OCI-LY1 (cell line): ENCODE measurements around the gene PAPSS2.

Source experiments
- CTCF ChIP-seq: fragments of 200-600 bp; sonication (generic), shearing (Covaris generic); IDR thresholded peaks from 2 replicates; pipeline ENCODE4 v1.5.1; 2017; ENCODE audit warnings: mild to moderate bottlenecking, antibody characterized with exemption, low read length, moderate library complexity, mixed read lengths
- EZH2 ChIP-seq: fragments of 200-600 bp; sonication (generic), shearing (Covaris generic); IDR thresholded peaks from 2 replicates; pipeline ENCODE4 v1.8.0; 2017; ENCODE audit warnings: borderline replicate concordance, mixed run types, mild to moderate bottlenecking, antibody characterized with exemption, low read length, moderate library complexity, mixed read lengths

DNA sequence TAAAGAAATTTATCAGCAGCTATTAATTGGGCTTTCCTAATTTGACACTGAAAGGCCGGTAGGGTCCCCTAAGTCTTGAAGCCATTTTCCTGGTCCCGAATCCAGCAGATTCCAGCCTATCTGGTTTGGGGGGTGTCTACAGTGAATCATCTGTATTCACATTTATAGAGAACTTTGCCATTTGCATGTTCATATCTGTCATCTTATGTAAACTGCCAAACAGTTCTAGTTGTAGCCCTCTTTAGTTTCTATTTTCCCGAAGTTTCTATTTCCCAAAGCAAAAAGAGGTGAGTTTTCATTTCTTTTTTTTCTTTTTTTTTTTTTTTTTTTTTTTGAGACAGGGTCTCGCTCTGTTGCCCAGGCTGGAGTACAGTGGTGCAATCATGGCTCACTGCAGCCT lies 47.6 kb downstream of the PAPSS2 start:
- no peak for TF ChIP-seq EZH2
- TF ChIP-seq CTCF: no peak
